GM19351 (cell line): ENCODE results near the gene UBXN6.

Source experiments
- ATAC-seq: cut with Tn5 transposase; IDR thresholded peaks from one replicate; pipeline ENCODE4 v1.9.1; 2021; ENCODE audit warnings: mild to moderate bottlenecking, moderate library complexity; ENCODE audit not compliant: unreplicated experiment

UBXN6 gene

GRCh38 chr19:4457654-4458395, at the start of gene UBXN6:
UBXN6 (minus strand) TSS chr19:4457794; CDS start chr19:4457697, 97 bp downstream.
- peak; percentile 88 for ATAC-seq

- ATAC-seq = no peak
These were observed 49.5 kb upstream of the UBXN6 start for GRCh38 chr19:4507150-4507452.

GRCh38 chr19:4506449-4507149, 49.0 kb upstream of the UBXN6 start:
- ATAC-seq = no peak

GRCh38 chr19:4505570-4506448, 48.2 kb upstream of the UBXN6 start:
- no peak for ATAC-seq

- ATAC-seq = no peak
These were observed 47.4 kb upstream of the UBXN6 start for GRCh38 chr19:4504891-4505569.

GRCh38 chr19:4504297-4504701, 46.7 kb upstream of the UBXN6 start:
- no peak for ATAC-seq

GRCh38 chr19:4503825-4504170, 46.2 kb upstream of the UBXN6 start:
- ATAC-seq = no peak

- ATAC-seq = no peak
These were observed 45.7 kb upstream of the UBXN6 start for GRCh38 chr19:4503132-4503824.

- no peak for ATAC-seq
These were observed 44.9 kb upstream of the UBXN6 start for GRCh38 chr19:4502282-4503131.

- no peak for ATAC-seq
These were observed 44.1 kb upstream of the UBXN6 start for GRCh38 chr19:4501691-4502090.

- ATAC-seq = no peak
These were observed 43.4 kb upstream of the UBXN6 start for GRCh38 chr19:4500841-4501591.

- no peak for ATAC-seq
These were observed 42.3 kb upstream of the UBXN6 start for GRCh38 chr19:4499855-4500254.

- ATAC-seq = no peak
These were observed 41.7 kb upstream of the UBXN6 start for GRCh38 chr19:4499318-4499717.

GRCh38 chr19:4498694-4499093, 41.1 kb upstream of the UBXN6 start:
- ATAC-seq = no peak

GRCh38 chr19:4497770-4498389, 40.3 kb upstream of the UBXN6 start:
- ATAC-seq = no peak

- no peak for ATAC-seq
These were observed 38.7 kb upstream of the UBXN6 start for GRCh38 chr19:4496304-4496703.

GRCh38 chr19:4495471-4495870, 37.9 kb upstream of the UBXN6 start:
- no peak for ATAC-seq

GRCh38 chr19:4494691-4495064, 37.1 kb upstream of the UBXN6 start:
- ATAC-seq = no peak
